Lower lobe of right lung (tissue), 2 donors: Measurements from ENCODE around the gene BRIP1. TPM values are rescaled to one million over a fixed set of nuclear protein-coding genes. Genes with fewer than 3 reads are reported as not detected.

Experiments used
- ATAC-seq, 2 donors: fragments of 200-7000 bp; cut with Tn5 transposase; one replicate each; pipeline ENCODE4 v1.9.1; 2020 to 2022; ENCODE audit warnings: mild to moderate bottlenecking in 2 of 2, moderate library complexity in 2 of 2
- DNase-seq: peaks from one replicate; pipeline ENCODE4 v3.0.0-alpha.2; 2020
- H3K27ac ChIP-seq: fragments of 200-600 bp; one replicate; pipeline ENCODE4 v1.8.0; 2022
- H3K27me3 ChIP-seq: fragments of 200-600 bp; one replicate; pipeline ENCODE4 v1.8.0; 2022; ENCODE audit warnings: low read depth
- H3K36me3 ChIP-seq: fragments of 200-600 bp; one replicate; pipeline ENCODE4 v1.8.0; 2022; ENCODE audit warnings: mild to moderate bottlenecking
- H3K4me1 ChIP-seq: fragments of 200-600 bp; one replicate; pipeline ENCODE4 v1.8.0; 2022
- H3K4me3 ChIP-seq: fragments of 200-600 bp; one replicate; pipeline ENCODE4 v1.8.0; 2022; ENCODE audit warnings: mild to moderate bottlenecking
- H3K9me3 ChIP-seq: fragments of 200-600 bp; one replicate; pipeline ENCODE4 v1.8.0; 2022
- CTCF ChIP-seq: fragments of 200-600 bp; IDR thresholded peaks from one replicate; pipeline ENCODE4 v1.8.0; 2022; ENCODE audit warnings: antibody characterized with exemption, mild to moderate bottlenecking
- intact Hi-C: fragments of 100-400 bp; cut with DNase I; formaldehyde crosslinking; loops from one replicate; pipeline ENCODE4 v1.11.0; 2022
- total RNA-seq: library from RNA; stranded (reverse); fragmentation: NEBNext Ultra II Directional; extraction: Animal tissue kit (Norgen Biotek cat#: 25700); gene quantifications from one replicate; pipeline ENCODE4 v1.2.1, GENCODE V29; 2021
- donor health status: DM: no; HTN: yes; CAD: no; lungs with severe emphysema.

The BRIP1 gene
- total RNA-seq, 1 donor from 2014 or later, result 0.83 TPM

GRCh38 chr17:61660746-61661485 is 202.4 kb downstream of the BRIP1 start:
- ATAC-seq (no peak), DNase-seq (no peak)
- no peak for TF ChIP-seq CTCF
- intact Hi-C loops, result no loop called here
- Histone ChIP-seq H3K4me1 (no peaks in the 10 kb centered on the region), H3K4me3 (no peak overlapping the region), H3K9me3 (no peaks in the 10 kb centered on the region), H3K27me3 (no peaks in the 10 kb centered on the region), H3K36me3 (no peaks in the 10 kb centered on the region), H3K27ac (no peak overlapping the region)

GRCh38 chr17:61659437-61659836 is 203.9 kb downstream of the BRIP1 start:
- Histone ChIP-seq H3K4me3 (no peak overlapping the region), H3K4me1 (no peaks in the 10 kb centered on the region), H3K36me3 (no peaks in the 10 kb centered on the region), H3K27ac (no peak overlapping the region), H3K27me3 (no peaks in the 10 kb centered on the region), H3K9me3 (no peaks in the 10 kb centered on the region)
- no peak for ATAC-seq
- no peak for DNase-seq
- TF ChIP-seq CTCF, result no peak
- intact Hi-C loops, result no loop called here

- Histone ChIP-seq H3K36me3 (no peaks in the 10 kb centered on the region), H3K4me3 (no peak overlapping the region), H3K9me3 (no peaks in the 10 kb centered on the region), H3K27ac (no peak overlapping the region), H3K27me3 (no peaks in the 10 kb centered on the region), H3K4me1 (no peaks in the 10 kb centered on the region)
- ATAC-seq, result no peak
- DNase-seq, result no peak
- no peak for TF ChIP-seq CTCF
- intact Hi-C loops, result no loop called here
Observed at GRCh38 chr17:61658183-61658582, 205.1 kb downstream of the BRIP1 start.

GRCh38 chr17:61657338-61657737 is 206.0 kb downstream of the BRIP1 start:
- ATAC-seq (no peak), DNase-seq (no peak)
- intact Hi-C loops, result no loop called here
- Histone ChIP-seq H3K9me3 (peaks cover under 1% of the 10 kb centered on the region), H3K27me3 (no peaks in the 10 kb centered on the region), H3K4me1 (no peaks in the 10 kb centered on the region), H3K27ac (no peak overlapping the region), H3K36me3 (no peaks in the 10 kb centered on the region), H3K4me3 (no peak overlapping the region)
- TF ChIP-seq CTCF, result no peak

GRCh38 chr17:61656721-61657217 is 206.6 kb downstream of the BRIP1 start:
- Histone ChIP-seq H3K4me3 (no peak overlapping the region), H3K27ac (no peak overlapping the region), H3K9me3 (peaks cover 6% of the 10 kb centered on the region), H3K36me3 (no peaks in the 10 kb centered on the region), H3K27me3 (no peaks in the 10 kb centered on the region), H3K4me1 (no peaks in the 10 kb centered on the region)
- intact Hi-C loops, result no loop called here
- TF ChIP-seq CTCF, result no peak
- DNase-seq (no peak), ATAC-seq (no peak)
